Smooth muscle cell (in vitro differentiated cells): Measurements from ENCODE around the gene CDC42BPB. TPM values are rescaled to one million over a fixed set of nuclear protein-coding genes. Genes with fewer than 3 reads are reported as not detected.

Source experiments
- DNase-seq: peaks from one replicate; lab custom pipeline; 2025; ENCODE audit not compliant: unreplicated experiment; lab: John Stamatoyannopoulos, UW
- H2AFZ ChIP-seq: fragments of 200-600 bp; sonication (generic); 2 replicates; pipeline ENCODE4 v1.6.0; 2016; ENCODE audit warnings: antibody characterized with exemption, low read depth, mild to moderate bottlenecking
- H3F3A ChIP-seq: fragments of 200-600 bp; sonication (generic); 2 replicates; pipeline ENCODE4 v1.6.0; 2017; ENCODE audit warnings: antibody characterized with exemption, low read depth
- H3K27ac ChIP-seq: fragments of 200-600 bp; sonication (generic); 2 replicates; pipeline ENCODE4 v1.5.1; 2016; ENCODE audit warnings: low read depth, mild to moderate bottlenecking
- H3K27me3 ChIP-seq: fragments of 200-600 bp; sonication (generic); 2 replicates; pipeline ENCODE4 v1.6.1; 2016; ENCODE audit warnings: low read depth, mild to moderate bottlenecking
- H3K36me3 ChIP-seq: fragments of 200-600 bp; sonication (generic); 2 replicates; pipeline ENCODE4 v1.5.1; 2016; ENCODE audit warnings: low read depth
- H3K4me1 ChIP-seq: fragments of 200-600 bp; sonication (generic); 2 replicates; pipeline ENCODE4 v1.5.1; 2016; ENCODE audit warnings: low read depth
- H3K4me2 ChIP-seq: fragments of 200-600 bp; sonication (generic); 2 replicates; pipeline ENCODE4 v1.6.0; 2016; ENCODE audit warnings: mild to moderate bottlenecking
- H3K4me3 ChIP-seq: fragments of 200-600 bp; sonication (generic); 2 replicates; pipeline ENCODE4 v1.5.1; 2016; ENCODE audit warnings: mild to moderate bottlenecking
- H3K79me2 ChIP-seq: fragments of 200-600 bp; sonication (generic); 2 replicates; pipeline ENCODE4 v1.6.0; 2016; ENCODE audit warnings: low read depth, mild to moderate bottlenecking
- H3K9ac ChIP-seq: fragments of 200-600 bp; sonication (generic); 2 replicates; pipeline ENCODE4 v1.6.0; 2016; ENCODE audit warnings: low read depth
- H3K9me3 ChIP-seq: fragments of 200-600 bp; sonication (generic); replicated peaks from 2 replicates; pipeline ENCODE4 v1.5.1; 2016; ENCODE audit warnings: low read depth
- H4K20me1 ChIP-seq: fragments of 200-600 bp; sonication (generic); 2 replicates; pipeline ENCODE4 v1.6.0; 2016; ENCODE audit warnings: low read depth
- WGBS: methylation state at CpG from one replicate; pipeline ENCODE4 v1.1.7; 2016; ENCODE audit warnings: low lambda C conversion rate; 5-methylcytosine and 5-hydroxymethylcytosine counted together
- polyA plus RNA-seq: library from polyadenylated mRNA; unstranded; fragments of >200 nt; fragmentation: Nextera tagmentation; extraction: Ambion mirVana; gene quantifications from 2 replicates; pipeline ENCODE4 v1.2.1, GENCODE V29; 2016
- total RNA-seq: library from RNA; depleted of rRNA; stranded (reverse); fragments of >200 nt; gene quantifications from 2 replicates; pipeline ENCODE4 v1.2.3, GENCODE V29; 2014
- TF ChIP-seq, protein P1 (sequence below): fragments of 200-600 bp; sonication (generic); IDR thresholded peaks from 2 replicates; pipeline ENCODE4 v1.5.1; 2017; ENCODE audit warnings: borderline replicate concordance, mild to moderate bottlenecking, antibody characterized with exemption; ENCODE audit not compliant: insufficient read depth, poor library complexity, severe bottlenecking

CDC42BPB gene
- total and polyA plus RNA-seq, 2 experiments from 2014 or later: 11.3 to 71.2 TPM

DNA sequence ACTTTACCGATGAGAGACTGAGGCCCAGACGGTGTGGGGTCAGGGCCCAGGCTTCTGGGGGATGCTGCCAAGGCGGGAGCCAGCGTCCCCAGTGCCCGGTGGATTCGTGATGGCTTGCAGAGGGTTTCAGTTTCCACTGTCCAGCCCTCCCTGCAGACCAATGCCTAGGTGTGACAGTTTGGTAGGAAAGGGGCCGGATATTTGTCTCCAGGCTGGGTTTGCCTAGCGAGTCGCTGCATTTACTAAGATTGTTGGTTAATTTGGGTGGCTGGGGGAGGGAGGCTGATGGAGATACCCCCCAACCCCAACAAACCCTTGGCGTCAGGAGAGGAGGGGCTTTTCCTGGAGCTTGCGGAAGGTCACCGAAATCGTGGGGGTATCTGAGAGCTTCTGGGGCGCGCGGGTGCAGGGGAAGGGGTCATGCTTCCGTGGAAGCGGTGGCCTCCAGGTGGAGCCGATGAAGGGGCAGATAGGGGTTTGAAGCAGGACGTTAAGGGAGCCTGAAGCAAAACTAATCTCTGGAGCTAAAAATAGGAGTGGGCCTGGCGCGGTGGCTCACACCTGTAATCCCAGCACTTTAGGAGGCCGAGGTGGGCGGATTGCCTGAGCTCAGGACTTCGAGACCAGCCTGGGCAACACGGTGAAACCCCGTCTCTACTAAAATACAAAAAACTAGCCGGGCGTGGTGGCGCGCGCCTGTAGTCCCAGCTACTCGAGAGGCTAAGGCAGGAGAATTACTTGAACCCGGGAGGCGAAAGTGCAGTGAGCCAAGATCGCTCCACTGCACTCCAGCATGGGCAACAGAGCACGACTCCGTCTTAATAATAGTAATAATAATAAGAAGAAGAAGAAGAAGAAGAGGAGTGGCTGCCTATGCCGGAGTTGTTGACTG is 1.1 kb upstream of the CDC42BPB start:
- H3K79me2 ChIP-seq: peaks cover 53% of the 10 kb centered on the region
- H2AFZ ChIP-seq: peak overlapping the region; percentile 71
- 47% methylated on average over 38 of the region's 39 CpGs for WGBS
- peaks cover 17% of the 10 kb centered on the region for H3K4me1 ChIP-seq
- peak overlapping the region; percentile 79 for H3K4me3 ChIP-seq
- no peak for DNase-seq
- peaks cover 3% of the 10 kb centered on the region for H3F3A ChIP-seq
- H4K20me1 ChIP-seq: peaks cover 31% of the 10 kb centered on the region
- peak overlapping the region; percentile 5 for H3K27ac ChIP-seq
- H3K9me3 ChIP-seq: no peaks in the 10 kb centered on the region
- TF ChIP-seq, protein P1, sequence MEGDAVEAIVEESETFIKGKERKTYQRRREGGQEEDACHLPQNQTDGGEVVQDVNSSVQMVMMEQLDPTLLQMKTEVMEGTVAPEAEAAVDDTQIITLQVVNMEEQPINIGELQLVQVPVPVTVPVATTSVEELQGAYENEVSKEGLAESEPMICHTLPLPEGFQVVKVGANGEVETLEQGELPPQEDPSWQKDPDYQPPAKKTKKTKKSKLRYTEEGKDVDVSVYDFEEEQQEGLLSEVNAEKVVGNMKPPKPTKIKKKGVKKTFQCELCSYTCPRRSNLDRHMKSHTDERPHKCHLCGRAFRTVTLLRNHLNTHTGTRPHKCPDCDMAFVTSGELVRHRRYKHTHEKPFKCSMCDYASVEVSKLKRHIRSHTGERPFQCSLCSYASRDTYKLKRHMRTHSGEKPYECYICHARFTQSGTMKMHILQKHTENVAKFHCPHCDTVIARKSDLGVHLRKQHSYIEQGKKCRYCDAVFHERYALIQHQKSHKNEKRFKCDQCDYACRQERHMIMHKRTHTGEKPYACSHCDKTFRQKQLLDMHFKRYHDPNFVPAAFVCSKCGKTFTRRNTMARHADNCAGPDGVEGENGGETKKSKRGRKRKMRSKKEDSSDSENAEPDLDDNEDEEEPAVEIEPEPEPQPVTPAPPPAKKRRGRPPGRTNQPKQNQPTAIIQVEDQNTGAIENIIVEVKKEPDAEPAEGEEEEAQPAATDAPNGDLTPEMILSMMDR: no peak
- no peaks in the 10 kb centered on the region for H3K27me3 ChIP-seq
- peak overlapping the region; percentile 61 for H3K9ac ChIP-seq
- peak overlapping the region; percentile 100 for H3K4me2 ChIP-seq
- H3K36me3 ChIP-seq: no peaks in the 10 kb centered on the region

DNA sequence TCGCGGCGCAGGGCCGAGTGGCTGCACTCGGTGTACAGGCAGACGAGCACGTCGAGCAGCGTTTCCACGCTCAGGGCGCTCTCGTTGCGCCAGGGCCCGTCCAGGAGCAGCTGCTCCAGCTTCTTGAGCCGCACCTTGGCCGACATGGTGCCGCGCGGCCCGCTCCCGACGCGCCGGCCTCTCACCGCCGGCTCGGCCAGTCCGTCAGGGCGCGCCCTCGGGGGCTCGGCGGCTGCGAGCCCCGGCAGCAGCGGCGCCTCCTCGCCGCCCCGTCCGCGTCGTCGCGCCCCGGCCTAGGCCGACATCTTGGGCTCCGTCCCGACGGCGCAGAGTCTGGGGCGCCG is 349 bp downstream of the CDC42BPB start:
- peaks cover 3% of the 10 kb centered on the region for H3F3A ChIP-seq

DNA sequence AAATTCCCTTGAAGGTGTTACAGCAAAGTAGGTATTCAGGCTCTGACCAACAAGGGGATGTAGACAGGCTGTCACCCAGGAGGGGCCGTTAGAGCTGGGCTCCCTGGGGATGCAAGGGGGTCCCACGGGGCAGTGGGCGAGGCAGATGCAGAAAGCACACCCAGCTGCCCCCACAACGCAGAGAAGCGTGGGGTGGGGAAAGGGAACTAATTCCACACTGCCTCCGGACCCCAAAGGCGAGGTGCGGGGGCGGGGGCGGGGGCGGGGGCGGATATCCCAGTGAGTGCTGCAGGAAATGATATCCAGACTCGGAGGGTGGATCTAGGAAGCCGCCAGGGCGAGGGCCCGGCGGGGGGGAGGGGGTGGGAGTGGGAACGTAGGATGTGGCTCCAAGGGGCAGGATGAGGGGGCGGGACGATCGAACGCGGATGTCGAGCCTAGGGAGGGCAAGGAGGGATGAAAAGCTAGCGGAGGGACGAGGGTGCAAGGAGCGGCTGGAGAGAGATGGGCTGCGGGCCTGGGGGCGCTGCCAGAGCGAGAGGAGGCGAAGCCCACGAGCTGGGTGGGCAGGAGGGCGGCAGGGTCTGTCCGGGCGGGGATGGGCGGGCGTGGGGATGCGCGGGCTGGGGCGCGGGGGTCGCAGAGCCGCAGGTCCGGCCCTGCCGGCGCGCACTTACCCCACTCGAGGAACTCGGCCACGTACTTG is 874 bp downstream of the CDC42BPB start:
- under 1% methylated on average over 19 of the region's 50 CpGs for WGBS
- peak overlapping the region; percentile 85 for H3K4me2 ChIP-seq
- DNase-seq: no peak

More for the DNA sequence above, 349 bp downstream of the CDC42BPB start:
- no peak for DNase-seq
- H3K36me3 ChIP-seq: no peaks in the 10 kb centered on the region
- TF ChIP-seq, protein P1: no peak
- no peaks in the 10 kb centered on the region for H3K27me3 ChIP-seq
- H3K27ac ChIP-seq: peak overlapping the region; percentile 64
- peaks cover 17% of the 10 kb centered on the region for H3K4me1 ChIP-seq
- H3K79me2 ChIP-seq: peaks cover 67% of the 10 kb centered on the region
- peak overlapping the region; percentile 85 for H3K4me2 ChIP-seq
- H3K4me3 ChIP-seq: peak overlapping the region; percentile 88
- peaks cover 45% of the 10 kb centered on the region for H4K20me1 ChIP-seq
- H3K9ac ChIP-seq: peak overlapping the region; percentile 78
- H2AFZ ChIP-seq: no peak overlapping the region
- no peaks in the 10 kb centered on the region for H3K9me3 ChIP-seq
- under 1% methylated on average over 37 of the region's 53 CpGs for WGBS

More for the DNA sequence above, 874 bp downstream of the CDC42BPB start:
- peak overlapping the region; percentile 88 for H3K4me3 ChIP-seq
- no peaks in the 10 kb centered on the region for H3K9me3 ChIP-seq
- H3K4me1 ChIP-seq: peaks cover 17% of the 10 kb centered on the region
- TF ChIP-seq, protein P1: no peak
- H2AFZ ChIP-seq: no peak overlapping the region
- H3K79me2 ChIP-seq: peaks cover 73% of the 10 kb centered on the region
- H3F3A ChIP-seq: peaks cover 3% of the 10 kb centered on the region
- H3K36me3 ChIP-seq: no peaks in the 10 kb centered on the region
- H3K27me3 ChIP-seq: no peaks in the 10 kb centered on the region
- H4K20me1 ChIP-seq: peaks cover 50% of the 10 kb centered on the region
- H3K27ac ChIP-seq: peak overlapping the region; percentile 64
- H3K9ac ChIP-seq: peak overlapping the region; percentile 78
